AG20443 (cell line): ENCODE results near the gene LMF1.
A peak's percentile ranks its signal among the peaks of the same experiment; 100 is the strongest.

Source experiments
- DNase-seq: peaks from one replicate; pipeline ENCODE4 v3.0.0; 2012; ENCODE audit warnings: low spot score, mixed read lengths

LMF1 gene

DNA sequence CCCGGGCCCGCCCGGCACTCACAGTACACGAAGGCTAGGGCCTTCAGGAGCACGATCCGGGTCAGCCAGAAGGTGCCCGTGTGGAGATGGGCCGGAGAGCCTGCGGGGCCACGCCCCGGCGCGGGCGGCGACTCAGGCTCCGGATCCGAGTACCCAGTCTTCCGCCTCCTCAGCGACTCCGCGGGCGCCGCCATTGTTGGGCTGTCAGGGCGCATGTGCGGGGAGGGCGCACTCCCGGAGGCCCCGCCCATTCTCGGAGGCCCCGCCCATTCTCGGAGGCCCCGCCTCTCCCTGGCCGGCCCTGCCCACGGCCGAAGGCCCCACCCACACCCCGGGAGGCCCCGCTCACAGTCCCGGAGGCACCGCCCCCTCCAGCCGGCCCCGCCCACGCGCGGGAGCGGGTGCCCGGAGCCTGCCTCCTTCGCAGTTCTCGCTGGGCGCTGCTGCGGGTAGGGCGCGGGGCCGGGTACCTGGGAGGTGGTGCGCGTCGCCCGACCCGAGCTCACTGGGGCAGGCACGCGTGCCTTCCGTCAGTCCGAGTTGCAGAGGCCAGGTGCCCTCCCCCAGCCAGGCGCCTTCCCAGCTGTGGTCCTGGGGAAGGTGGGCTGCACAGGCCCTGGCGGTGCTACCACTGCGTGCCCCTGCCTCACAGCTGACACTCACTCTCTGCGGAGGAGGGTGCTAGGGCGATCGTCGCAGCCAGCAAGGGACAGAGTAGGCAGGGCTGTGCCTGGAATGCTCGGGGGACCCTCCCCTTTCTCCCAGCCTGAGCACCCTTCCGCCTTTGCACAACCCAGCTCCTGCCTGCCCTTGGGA lies at the start of gene LMF1:
Gene LMF1, minus strand, starts transcription at position 219 of the 816 bp plus-strand sequence. Its CDS starts 4 bp downstream, at position 215.
- DNase-seq = peak; percentile 100

DNA sequence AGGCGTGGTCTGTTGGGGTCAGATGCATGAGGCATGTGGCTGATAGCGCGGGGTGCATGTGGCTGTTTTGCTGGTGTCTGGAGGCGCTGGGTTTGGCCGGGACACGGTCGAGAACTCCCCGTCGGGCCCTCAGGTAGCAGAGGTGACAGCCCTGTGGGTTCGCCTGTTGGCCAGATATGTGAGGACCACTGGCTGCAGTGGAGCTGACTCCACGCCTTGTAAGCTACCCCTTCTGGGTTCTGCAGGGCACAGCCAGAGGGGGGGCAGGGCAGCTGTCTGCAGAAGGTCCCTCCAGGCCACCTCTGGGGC lies 49.3 kb upstream of the LMF1 start:
- DNase-seq = no peak

DNA sequence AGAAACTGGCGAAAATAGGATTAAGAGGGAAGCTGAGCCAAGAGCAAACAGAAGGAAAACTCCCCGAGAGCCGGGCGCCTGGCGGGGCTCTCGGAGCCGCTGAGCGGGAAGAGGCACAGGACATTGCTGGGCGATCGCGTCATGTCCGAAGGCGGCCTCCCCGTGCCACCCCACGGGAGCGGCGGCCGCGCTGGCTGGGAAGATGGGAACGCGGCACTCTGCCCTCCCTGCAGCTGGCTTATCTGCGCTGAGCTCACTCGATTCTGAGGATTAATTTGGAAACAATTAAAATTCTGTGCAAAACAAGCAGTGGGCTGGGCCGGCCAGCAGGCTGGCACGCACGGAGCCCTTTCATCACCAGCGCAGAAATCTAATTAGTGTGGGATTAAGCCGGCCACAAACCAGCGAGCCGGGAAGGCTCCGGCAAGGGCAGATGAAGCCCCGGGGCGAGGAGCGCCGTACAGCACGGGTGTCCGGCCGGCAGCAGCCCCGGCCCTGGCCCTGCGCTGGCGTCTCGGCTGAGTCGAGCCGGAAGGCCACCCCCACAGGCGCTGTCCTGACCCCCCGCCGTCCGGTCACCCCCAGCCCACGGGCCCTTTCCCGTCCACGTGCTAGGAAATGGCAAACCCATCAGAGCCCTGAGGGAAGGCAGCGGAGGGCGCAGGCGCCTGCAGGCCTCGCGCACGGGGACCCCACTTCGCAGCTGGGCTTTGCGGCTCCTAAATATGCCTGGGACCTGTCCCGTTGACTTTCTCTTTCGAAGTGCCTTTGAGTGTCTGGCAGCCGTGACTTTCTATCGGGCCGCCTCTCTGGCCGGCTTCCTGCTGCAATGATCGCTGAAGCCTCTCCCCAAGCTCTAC lies 48.7 kb upstream of the LMF1 start:
- peak; percentile 95 for DNase-seq

GRCh38 chr16:1018447-1019198 lies 47.8 kb upstream of the LMF1 start:
- no peak for DNase-seq

GRCh38 chr16:1014771-1015495 lies 44.1 kb upstream of the LMF1 start:
- peak; percentile 62 for DNase-seq

DNA sequence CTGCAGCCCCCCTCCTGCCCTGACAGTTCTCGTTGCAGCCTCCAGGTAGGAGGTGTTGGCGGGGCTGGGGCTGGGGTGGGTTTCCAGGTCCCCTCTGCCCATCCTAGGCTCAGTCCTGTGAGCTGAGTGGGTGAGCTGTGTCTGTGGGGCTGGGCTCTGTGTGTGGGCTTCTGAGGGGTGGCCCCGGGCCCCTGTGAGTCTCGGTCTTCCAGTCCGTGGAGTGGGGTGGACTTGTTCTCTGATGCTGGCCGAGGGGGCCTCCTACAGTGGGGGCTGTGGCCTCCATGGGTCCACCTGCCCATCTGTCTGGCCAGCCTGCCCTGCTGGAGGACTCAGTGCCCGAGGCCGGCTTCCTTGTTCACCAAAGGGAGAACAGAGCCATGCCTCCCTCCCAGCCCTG lies 43.4 kb upstream of the LMF1 start:
- no peak for DNase-seq

GRCh38 chr16:1013593-1013900 lies 42.8 kb upstream of the LMF1 start:
- no peak for DNase-seq

GRCh38 chr16:1012722-1013592 lies 42.2 kb upstream of the LMF1 start:
- DNase-seq = no peak

- DNase-seq = no peak
Measured at GRCh38 chr16:1012135-1012534, 41.4 kb upstream of the LMF1 start.

DNA sequence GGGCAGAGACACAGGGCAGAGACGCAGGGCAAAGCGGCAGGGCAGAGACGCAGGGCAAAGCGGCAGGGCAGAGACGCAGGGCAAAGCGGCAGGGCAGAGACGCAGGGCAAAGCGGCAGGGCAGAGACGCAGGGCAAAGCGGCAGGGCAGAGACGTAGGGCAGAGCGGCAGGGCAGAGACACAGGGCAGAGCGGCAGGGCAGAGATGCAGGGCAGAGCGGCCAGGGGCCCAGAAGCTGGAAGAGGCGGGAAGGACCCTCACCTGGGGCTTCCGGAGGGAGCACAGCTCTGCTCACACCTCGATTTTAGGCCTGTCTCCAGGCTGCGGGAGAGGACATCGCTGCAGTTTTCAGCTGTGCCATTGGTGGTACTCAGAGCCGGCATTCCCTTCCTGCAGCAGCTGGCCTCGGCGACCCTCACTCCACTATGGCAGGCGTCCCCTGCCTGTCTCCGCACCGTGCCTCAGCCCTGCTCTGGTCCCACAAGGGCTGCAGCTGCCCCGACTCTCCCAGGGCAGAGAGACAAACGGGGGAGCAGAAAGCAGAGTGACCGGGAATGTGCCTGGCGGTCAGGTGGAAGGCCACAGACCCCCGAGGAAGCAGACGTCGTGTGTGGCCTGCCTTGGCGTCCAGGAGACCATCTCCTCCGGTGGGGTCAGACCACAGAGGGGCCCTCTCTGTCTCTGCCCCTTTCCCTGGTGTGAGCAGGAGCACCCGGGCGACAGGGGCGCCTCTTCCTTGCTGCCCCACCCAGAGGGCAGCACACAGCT lies 40.7 kb upstream of the LMF1 start:
- DNase-seq = no peak

DNA sequence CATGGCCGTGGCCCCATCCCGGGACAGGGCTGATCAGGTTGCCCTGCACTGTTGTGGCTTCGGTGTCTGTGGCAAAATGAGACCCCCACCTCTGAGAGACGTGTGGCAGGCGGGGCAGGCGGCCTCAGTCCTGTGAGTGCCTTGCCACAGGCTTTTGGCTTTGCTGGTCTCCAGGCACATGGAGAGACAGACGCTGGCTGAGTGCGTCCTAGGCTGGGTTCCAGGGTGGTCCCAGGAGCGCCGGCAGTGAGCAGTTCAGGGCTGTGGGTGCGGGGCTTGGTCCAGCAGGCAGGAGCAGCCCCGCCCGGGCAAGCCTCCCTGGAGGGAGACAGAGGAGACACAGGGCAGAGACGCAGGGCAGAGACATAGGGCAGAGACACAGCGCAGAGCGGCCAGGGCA lies 40.0 kb upstream of the LMF1 start:
- no peak for DNase-seq

DNA sequence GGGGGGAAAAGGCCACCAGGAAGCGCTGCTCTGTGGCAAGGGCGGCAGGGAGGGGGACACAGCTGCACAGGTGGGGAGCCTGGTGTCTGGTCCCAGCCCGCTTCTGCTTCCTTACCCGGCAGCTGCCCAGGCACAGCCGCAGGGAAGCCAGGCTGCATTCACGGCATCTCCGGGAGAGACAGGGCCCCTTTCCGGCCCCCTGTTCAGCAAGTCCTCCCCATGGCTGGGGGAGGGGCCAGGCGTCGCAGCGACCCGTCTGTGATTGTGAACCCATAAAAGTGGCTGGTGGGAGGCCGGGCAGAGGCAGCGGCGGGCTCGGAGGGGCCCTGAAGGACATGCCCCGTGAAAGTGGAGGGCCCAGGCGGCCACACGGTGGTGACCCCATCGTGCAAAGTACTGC lies 39.5 kb upstream of the LMF1 start:
- DNase-seq = no peak

- DNase-seq = no peak
Measured at GRCh38 chr16:1009358-1010150, 38.8 kb upstream of the LMF1 start.

DNA sequence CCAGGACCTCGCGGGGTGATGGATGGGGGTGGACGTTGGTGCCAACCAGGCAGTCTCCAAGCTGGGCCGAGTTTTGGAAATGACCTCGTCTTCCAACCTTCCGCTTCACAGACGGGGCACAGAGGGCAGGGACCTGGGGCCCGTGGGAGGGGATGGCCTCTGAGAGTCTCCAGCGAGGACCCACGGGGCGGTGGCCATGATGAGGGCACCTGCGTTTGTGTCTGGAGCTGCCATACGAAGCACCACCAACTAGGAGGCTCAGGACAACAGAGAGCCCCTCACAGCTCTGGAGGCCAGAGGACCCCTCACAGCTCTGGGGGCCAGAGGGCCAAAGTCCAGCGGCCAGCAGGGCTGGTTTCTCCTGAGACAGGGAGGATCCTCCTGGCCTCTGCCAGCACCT lies 37.3 kb upstream of the LMF1 start:
- no peak for DNase-seq

DNA sequence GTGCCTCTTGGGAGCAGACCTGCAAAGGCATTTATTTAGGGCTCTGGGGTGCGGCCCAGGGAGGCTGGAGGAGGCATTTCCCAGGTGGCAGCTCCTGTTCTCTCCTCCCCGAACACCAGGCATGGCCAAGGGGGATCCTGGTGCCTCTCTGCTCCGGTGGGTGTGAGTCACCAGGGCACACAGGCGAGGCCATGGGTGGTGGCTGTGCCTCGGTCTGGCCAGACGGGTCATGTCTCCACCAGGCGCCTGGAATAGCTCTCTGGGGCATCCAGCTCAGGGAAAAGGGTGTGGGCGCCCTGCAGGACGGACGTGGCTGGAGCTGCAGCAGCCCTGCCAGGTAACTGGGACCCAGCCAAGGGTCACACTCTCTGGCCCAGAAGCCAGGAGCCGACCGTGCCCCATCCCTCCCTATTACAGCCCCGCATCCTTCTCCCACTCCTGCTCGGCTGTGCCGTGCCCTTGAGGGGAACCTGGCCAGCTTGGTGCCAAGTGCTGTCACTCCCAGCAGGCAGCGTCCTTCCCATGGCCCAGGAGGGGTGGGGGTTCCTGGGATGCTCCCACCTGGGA lies 36.6 kb upstream of the LMF1 start:
- DNase-seq = no peak

DNA sequence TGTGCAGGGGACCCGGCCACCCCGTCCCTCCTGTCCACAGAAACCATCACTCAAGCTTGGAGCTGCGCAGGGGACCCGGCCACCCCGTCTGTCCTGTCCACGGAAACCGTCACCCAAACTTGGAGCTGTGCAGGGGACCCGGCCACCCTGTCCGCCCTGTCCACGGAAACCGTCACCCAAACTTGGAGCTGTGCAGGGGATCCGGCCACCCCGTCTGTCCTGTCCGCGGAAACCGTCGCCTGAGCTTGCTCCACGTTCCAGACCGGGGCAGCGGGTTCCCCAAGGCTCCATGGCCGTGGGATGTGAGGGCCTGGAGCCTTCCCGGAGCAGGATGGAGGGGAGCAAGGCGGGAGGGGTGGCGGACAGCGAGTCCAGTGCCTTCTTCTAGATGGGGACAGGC lies 36.0 kb upstream of the LMF1 start:
- no peak for DNase-seq

GRCh38 chr16:1005286-1005685 lies 34.5 kb upstream of the LMF1 start:
- DNase-seq = no peak

DNA sequence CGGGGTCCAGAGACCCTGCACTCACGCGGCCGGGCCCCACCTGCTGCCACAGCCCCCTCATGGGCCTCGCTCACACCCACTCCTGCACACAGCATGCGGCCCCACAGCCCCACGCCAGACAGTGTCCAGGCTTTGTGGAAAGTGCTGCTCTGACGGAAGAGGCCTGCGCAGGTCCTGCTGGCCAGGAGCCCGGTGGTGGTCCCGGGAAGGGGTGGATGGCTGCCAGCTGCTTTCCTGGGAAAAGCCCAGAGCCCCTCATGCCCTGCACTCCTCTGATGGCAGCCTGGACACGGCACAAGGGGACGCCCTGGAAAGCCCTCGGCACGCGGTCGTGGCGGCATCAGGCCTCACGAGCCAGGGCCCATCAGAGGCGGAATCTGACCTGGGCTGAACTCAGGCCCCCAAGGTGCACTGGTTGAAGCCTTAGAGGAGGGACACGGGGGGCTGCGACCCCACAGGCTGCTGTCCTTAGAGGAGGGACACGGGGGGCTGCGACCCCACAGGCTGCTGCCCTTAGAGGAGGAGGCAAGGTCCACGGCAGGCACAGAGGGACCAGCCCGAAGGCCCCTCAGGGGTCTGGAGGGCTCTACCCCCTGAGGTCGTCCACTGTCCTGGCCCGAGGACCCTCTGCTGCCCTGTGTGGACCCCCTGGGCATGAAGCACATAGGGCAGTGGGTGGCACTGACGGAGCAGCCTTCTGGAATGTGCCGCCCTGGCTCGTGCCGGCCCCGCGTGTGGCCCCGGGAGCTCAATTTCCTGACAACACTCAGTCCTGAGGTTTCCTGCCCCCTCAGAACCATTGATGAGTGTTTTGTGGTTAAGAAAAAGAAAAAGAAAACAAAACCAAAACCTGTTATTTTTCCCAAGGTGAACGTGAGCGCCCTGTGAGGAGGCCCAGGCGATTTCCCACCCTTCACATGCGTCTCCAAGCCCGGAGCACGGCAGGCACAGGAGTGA lies 32.9 kb upstream of the LMF1 start:
- DNase-seq = no peak
